Mucosa of rectum (tissue), 2 donors: ENCODE measurements around the gene C1orf53.

Experiments
- H3K27ac ChIP-seq, 2 donors: one replicate each; pipeline ENCODE4 v1.7.0; 2013; ENCODE audit warnings: inconsistent platforms in 2 of 2, low read depth in 2 of 2, low read length in 2 of 2
- H3K27me3 ChIP-seq, 2 donors: one replicate each; pipeline ENCODE4 v1.7.0; 2013; ENCODE audit warnings: low read length in 2 of 2; ENCODE audit not compliant: control insufficient read depth in 2 of 2, insufficient read depth in 2 of 2
- H3K36me3 ChIP-seq, 2 donors: one replicate each; pipeline ENCODE4 v1.7.0; 2013; ENCODE audit warnings: low read length in 2 of 2; ENCODE audit not compliant: control insufficient read depth in 2 of 2, insufficient read depth in 2 of 2
- H3K4me1 ChIP-seq, 2 donors: one replicate each; pipeline ENCODE4 v1.7.0; 2013; ENCODE audit warnings: low read length in 2 of 2, mild to moderate bottlenecking in 1 of 2; ENCODE audit not compliant: control insufficient read depth in 2 of 2, insufficient read depth in 2 of 2
- H3K4me3 ChIP-seq, 2 donors: one replicate each; pipeline ENCODE4 v1.7.0; 2013; ENCODE audit warnings: low read length in 2 of 2
- H3K9ac ChIP-seq, 2 donors: one replicate each; pipeline ENCODE4 v1.7.0; 2013; ENCODE audit warnings: low read length in 2 of 2, low read depth in 1 of 2, mild to moderate bottlenecking in 1 of 2
- H3K9me3 ChIP-seq, 2 donors: one replicate each; pipeline ENCODE4 v1.7.0; 2013; ENCODE audit warnings: low read length in 2 of 2; ENCODE audit not compliant: control insufficient read depth in 2 of 2
- donor health status: healthy.
- donor health status: Normal muscosa, but diverticular disease.

C1orf53 gene

GRCh38 chr1:197954718-197955418 is 52.4 kb downstream of the C1orf53 start:
- Histone ChIP-seq H3K4me3 (no peak overlapping the region), H3K9me3 (no peaks in the 10 kb centered on the region), H3K27ac (no peak overlapping the region), H3K36me3 (no peaks in the 10 kb centered on the region), H3K27me3 (no peaks in the 10 kb centered on the region), H3K9ac (no peak overlapping the region), H3K4me1 (no peaks in the 10 kb centered on the region)

- H3K27ac ChIP-seq = no peak overlapping the region
- H3K27me3 ChIP-seq = no peaks in the 10 kb centered on the region
- no peaks in the 10 kb centered on the region for H3K4me1 ChIP-seq
- H3K9me3 ChIP-seq = no peaks in the 10 kb centered on the region
- no peaks in the 10 kb centered on the region for H3K36me3 ChIP-seq
- H3K9ac ChIP-seq = no peak overlapping the region
- no peak overlapping the region for H3K4me3 ChIP-seq
Observed at GRCh38 chr1:197955486-197956394, 53.3 kb downstream of the C1orf53 start.
